ENCODE results near the gene NUDT16L1.
"Not testable (repeated sequence)": the region's sequence is repeated elsewhere in the genome, so short reads cannot be mapped to it uniquely, and the experiment has no call there.

NUDT16L1 gene

DNA sequence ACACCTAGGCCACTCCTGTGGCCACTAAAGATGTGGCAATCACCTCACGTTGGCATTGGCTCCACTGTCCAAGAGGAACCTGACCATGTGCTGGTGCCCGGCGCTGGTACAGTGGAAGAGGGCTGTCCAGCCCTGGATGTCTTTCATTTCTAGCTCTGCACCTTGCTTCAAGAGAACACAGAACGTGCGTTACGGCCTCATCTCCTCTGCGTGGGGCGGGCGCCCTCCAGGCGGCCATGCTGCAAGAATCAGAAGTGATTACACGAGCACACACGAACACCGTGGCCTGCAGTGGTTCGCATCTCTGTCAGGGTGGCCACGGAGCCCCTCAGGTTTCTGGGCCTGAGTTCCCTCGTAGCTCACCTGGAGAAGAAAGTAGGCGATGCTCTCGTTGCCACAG lies 33.3 kb downstream of the NUDT16L1 start:
- DNase-seq: no peak

- DNase-seq: no peak
Measured at GRCh38 chr16:4728676-4729075, 35.3 kb downstream of the NUDT16L1 start.

GRCh38 chr16:4729876-4730275 lies 36.5 kb downstream of the NUDT16L1 start:
- DNase-seq: no peak

GRCh38 chr16:4733211-4733742 lies 39.9 kb downstream of the NUDT16L1 start:
- DNase-seq: no peak

GRCh38 chr16:4733747-4734062 lies 40.3 kb downstream of the NUDT16L1 start:
- no peak for DNase-seq

DNA sequence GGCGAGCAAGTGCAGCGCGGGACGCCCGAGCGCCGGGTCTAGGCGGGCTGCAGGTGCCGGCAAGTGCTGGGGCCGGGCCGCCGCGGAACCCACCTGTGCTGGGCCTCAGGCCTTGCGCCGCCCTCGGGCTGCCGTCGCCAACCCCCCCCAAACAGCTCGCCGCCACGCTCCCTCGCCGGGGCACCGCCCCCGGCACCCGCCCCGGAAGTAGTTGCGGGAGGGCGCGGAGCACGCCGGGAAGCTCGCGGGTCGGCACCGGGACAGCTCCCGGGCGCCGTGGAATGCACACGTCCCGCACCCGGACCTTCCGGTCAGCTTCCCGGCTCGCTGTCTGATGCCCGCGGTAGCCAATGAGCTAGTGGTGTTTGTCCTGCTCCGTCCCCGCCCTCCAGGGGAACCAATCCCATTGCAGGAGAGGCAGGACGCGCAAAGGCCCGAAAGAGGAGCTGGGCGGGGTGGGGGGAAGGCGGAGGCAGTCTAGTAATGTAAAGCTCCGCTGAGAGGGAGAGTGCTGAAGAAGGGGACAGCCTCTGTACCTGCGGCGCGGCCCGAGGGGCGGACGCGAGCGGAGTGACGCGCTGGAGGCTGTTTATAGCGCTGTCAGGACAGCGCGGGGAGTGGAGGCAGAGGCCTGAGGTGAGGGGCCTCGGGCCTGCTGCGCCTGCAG lies 40.8 kb downstream of the NUDT16L1 start, which contains the start of the genes ANKS3 and DNAAF8:
TSS of gene ANKS3 (minus strand) at position 209 of the 667 bp plus-strand sequence. CDS start 4,122 bp downstream, outside the sequence.
TSS of gene DNAAF8 (plus strand) at position 475 of the 667 bp plus-strand sequence. CDS start 1,978 bp downstream, outside the sequence.
- DNase-seq: peak; percentile 75

- peak; percentile 96 for DNase-seq
Measured at GRCh38 chr16:4734730-4735535, 41.6 kb downstream of the NUDT16L1 start.

GRCh38 chr16:4736546-4736945 lies 43.2 kb downstream of the NUDT16L1 start:
- no peak for DNase-seq

GRCh38 chr16:4737545-4737944 lies 44.2 kb downstream of the NUDT16L1 start:
- no peak for DNase-seq

DNA sequence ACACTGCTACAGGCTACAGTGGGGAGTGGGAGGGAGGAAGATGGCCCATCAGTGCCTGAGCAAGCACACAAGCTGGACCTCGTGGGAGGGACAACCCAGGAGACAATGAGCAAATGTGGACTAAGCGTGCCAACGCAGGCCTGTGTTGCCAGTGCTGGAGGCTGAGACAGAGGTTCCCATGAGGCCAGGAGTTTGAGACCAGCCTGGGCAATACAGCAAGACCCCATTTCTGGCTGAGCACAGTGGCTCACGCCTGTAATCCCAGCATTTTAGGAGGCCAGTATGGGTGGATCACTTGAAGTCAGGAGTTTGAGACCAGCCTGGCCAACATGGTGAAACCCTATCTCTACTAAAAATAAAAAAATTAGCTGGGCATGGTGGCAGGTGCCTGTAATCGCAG lies 45.0 kb downstream of the NUDT16L1 start:
- DNase-seq: not testable (repeated sequence)

DNA sequence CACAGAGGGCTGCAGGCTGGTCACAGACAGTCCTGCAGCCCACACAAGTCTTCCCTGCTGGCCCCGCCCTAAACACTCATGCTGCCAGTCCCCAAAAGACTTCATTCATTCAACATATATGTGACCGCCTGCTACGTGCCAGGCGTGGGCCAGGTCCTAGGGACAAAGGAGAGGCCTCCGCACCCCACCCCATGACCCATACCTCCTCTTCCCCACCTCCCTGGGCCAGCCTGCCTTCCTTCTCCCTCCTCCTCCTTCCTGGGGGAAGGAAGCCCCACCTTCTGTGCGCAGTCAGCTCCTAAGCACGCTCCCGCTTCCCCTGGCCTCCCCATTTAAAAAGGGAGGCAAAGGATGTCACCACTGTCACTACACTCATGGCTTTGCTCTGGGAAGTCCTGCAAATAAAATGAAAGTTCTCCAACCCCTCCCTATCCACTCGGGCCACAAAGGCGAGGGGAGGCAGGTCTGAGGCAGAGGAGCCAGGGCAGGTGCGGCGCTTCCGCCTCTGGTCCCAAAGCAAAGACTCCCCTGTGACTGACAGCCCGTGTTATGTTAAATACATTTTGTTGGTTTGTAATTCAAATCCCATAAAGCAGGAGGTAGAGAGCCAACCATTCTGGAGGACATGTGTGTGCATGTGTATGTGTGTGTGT lies 50.0 kb downstream of the NUDT16L1 start:
- DNase-seq: no peak

DNA sequence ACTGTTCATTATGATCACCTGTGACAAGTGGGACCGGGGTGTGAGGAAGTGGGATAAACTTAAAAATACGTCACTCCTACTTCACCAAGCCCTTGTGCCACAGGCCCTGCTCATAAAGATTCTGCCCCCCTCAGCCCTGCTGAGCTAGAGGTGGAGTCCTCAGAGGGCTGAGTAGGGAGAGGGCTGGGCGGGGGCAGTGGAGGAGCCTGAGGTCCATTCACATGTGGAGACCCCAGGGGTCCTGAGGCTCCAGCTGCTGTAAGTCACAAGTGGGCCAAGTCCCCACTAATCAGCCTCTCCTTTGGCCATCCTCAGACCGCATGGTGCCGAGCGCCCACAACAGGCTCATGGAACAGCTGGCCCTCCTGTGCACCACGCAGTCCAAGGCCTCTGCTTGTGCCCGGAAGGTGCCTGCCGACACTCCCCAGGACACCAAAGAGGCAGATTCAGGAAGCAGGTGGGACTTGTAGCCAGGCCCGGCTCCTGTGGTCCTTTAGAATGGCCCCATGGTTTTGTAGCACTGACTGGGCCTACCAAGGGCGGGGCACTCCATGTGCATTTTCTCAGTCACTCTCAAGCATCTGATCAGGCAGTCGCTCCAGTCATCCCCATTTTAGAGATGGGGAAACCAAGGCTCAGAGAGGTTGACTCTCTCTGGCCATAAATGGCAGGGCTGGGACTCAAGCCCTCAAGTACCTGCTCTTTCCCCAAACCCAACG lies 51.4 kb downstream of the NUDT16L1 start:
- DNase-seq: no peak

GRCh38 chr16:4745274-4745569 lies 51.9 kb downstream of the NUDT16L1 start:
- DNase-seq: no peak

All from activated gamma-delta T cell treated with Interleukin-2 at 50 U/mL for 16 hours (primary cell).